ENCODE results near the gene CDH4. TPM values are rescaled to one million over a fixed set of nuclear protein-coding genes. Genes with fewer than 3 reads are reported as not detected.

Gene CDH4
- total and polyA plus RNA-seq, 9 of the 15 experiments (the other 6 are each of a cell fraction or from before 2014, with no cell fraction given) = 0.04 TPM; not detected in 8

- TF ChIP-seq ZKSCAN1 (IDR thresholded peaks at IDR 0.05; ENCODE audit: low read depth, low read length) = no peak
These were observed 716.9 kb downstream of the CDH4 start (continued) for GRCh38 chr20:61968932-61969331.

- Histone ChIP-seq H3K79me2 (ENCODE audit: control insufficient read depth, insufficient read depth, low read length) (no peaks in the 10 kb centered on the region), H3K4me2 (ENCODE audit: insufficient read depth, low read length) (no peak overlapping the region), H3K36me3 (ENCODE audit: control insufficient read depth, insufficient read depth, low read length) (peaks cover 22% of the 10 kb centered on the region; the same call in 1 of the 3 replicates), H3K9ac (ENCODE audit: insufficient read depth in 1 of 2, low read depth in 2 of 2, low read length in 2 of 2) (no peak overlapping the region), H3K27ac (ENCODE audit: extremely low read depth, low read depth, low read length) (no peak overlapping the region), H3K9me3 (replicated peaks; ENCODE audit: control insufficient read depth, insufficient read depth, low read depth, low read length) (no peaks in the 10 kb centered on the region), H3K9me1 (ENCODE audit: control insufficient read depth, insufficient read depth, low read length) (no peaks in the 10 kb centered on the region), H3K4me3 (no peak overlapping the region), H3K4me1 (replicated peaks in 1 of 2; ENCODE audit: control insufficient read depth in 2 of 2, insufficient read depth in 2 of 2, low read length in 2 of 2) (peaks cover 0 to 19% of the 10 kb centered on the region in 2 experiments; a peak in 2 of 5 replicates), H2AFZ (ENCODE audit: low read depth, low read length) (no peak overlapping the region), H3K27me3 (ENCODE audit: control insufficient read depth in 2 of 2, insufficient read depth in 2 of 2, low read length in 2 of 2) (no peaks in the 10 kb centered on the region), H4K20me1 (replicated peaks; ENCODE audit: control insufficient read depth, insufficient read depth, low read length) (no peaks in the 10 kb centered on the region)
- no peak for FAIRE-seq
- whole genome bisulfite sequencing (ENCODE audit: insufficient coverage, low coverage, missing lambda C conversion rate) = 78% methylated on average over 5 of the region's 27 CpGs
- ATAC-seq = no peak
- BruUV-seq (replicated peaks) = no TSS peak
- intact Hi-C loops (cut with micrococcal nuclease) (no loop called here), in situ Hi-C loops (cut with MboI) (no loop called here)
- CTCF ChIA-PET (ENCODE audit: low intra/inter-chr PET ratio) = no interaction called here
- POLR2A ChIA-PET = no interaction called here
- DNase-seq (ENCODE audit: extremely low read depth in 1 of 4, low spot score in 3 of 4) = no peak
- TF ChIP-seq, protein P1, sequence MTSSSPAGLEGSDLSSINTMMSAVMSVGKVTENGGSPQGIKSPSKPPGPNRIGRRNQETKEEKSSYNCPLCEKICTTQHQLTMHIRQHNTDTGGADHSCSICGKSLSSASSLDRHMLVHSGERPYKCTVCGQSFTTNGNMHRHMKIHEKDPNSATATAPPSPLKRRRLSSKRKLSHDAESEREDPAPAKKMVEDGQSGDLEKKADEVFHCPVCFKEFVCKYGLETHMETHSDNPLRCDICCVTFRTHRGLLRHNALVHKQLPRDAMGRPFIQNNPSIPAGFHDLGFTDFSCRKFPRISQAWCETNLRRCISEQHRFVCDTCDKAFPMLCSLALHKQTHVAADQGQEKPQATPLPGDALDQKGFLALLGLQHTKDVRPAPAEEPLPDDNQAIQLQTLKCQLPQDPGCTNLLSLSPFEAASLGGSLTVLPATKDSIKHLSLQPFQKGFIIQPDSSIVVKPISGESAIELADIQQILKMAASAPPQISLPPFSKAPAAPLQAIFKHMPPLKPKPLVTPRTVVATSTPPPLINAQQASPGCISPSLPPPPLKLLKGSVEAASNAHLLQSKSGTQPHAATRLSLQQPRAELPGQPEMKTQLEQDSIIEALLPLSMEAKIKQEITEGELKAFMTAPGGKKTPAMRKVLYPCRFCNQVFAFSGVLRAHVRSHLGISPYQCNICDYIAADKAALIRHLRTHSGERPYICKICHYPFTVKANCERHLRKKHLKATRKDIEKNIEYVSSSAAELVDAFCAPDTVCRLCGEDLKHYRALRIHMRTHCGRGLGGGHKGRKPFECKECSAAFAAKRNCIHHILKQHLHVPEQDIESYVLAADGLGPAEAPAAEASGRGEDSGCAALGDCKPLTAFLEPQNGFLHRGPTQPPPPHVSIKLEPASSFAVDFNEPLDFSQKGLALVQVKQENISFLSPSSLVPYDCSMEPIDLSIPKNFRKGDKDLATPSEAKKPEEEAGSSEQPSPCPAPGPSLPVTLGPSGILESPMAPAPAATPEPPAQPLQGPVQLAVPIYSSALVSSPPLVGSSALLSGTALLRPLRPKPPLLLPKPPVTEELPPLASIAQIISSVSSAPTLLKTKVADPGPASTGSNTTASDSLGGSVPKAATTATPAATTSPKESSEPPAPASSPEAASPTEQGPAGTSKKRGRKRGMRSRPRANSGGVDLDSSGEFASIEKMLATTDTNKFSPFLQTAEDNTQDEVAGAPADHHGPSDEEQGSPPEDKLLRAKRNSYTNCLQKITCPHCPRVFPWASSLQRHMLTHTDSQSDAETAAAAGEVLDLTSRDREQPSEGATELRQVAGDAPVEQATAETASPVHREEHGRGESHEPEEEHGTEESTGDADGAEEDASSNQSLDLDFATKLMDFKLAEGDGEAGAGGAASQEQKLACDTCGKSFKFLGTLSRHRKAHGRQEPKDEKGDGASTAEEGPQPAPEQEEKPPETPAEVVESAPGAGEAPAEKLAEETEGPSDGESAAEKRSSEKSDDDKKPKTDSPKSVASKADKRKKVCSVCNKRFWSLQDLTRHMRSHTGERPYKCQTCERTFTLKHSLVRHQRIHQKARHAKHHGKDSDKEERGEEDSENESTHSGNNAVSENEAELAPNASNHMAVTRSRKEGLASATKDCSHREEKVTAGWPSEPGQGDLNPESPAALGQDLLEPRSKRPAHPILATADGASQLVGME (CRISPR knock-in tag; IDR thresholded peaks at IDR 0.05) = no peak
- TF ChIP-seq NEUROD1 (IDR thresholded peaks at IDR 0.05; ENCODE audit: borderline replicate concordance, low read depth, low read length, partially characterized antibody) (no peak), HNRNPK (IDR thresholded peaks at IDR 0.05; ENCODE audit: low read depth, low read length, poor library complexity, severe bottlenecking) (no peak), HNRNPL (IDR thresholded peaks at IDR 0.05; ENCODE audit: low read depth, low read length) (no peak), ZNF3 (CRISPR knock-in tag; IDR thresholded peaks at IDR 0.05) (no peak)
- TF ChIP-seq, protein P2, sequence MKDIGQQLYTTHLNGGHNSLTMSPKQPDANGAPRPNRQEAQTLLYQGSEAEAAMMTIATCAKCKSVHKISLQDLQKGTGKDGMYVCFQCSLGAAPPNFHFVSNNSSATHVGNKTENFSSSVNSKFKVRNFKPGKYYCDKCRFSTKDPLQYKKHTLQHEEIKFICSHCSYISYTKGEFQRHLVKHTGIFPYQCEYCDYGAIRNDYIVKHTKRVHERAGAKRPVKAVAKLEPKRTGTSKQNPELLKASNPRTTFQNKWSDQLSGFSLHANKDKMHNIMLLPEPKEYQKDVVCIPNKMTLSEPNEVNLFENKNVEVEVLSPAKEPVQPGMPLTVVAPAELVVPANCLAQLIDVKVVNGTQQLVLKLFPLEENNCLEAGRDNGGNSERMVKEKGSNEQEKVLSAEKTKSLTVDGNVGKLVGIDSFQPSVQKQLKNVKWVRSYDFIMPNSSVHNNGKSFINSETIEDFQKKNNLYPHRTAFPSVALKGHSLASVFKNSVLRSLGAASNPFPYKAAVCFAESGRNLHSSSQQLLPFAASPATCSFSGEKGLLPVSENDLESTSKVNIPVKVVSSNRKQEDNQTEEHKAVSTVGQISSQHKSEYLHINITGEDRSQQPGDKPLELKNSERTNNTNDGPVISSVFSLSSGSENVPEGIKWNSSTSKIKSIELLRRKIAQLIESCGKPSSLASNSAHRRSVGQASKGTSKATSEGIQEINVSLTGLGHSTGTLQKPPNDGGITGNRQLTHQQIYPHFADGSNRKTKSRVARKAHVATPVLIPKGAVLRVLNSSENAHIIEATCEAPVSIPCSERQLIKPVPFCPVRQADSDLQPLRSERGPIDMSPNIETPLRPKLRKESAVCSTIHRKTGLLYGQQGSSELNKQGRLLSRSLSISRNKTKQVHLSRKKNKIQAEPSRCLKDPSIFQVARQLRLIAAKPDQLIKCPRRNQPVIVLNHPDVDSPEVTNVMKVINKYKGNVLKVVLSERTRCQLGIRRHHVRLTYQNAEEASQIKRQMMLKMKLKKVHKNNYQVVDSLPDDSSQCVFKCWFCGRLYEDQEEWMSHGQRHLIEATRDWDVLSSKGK (CRISPR knock-in tag; IDR thresholded peaks at IDR 0.05) = no peak
These were observed 717.7 kb downstream of the CDH4 start for GRCh38 chr20:61969806-61970205.
